NCI-H128 (cell line): ENCODE measurements around the gene TJP2.

Experiments used
- DNase-seq: peaks from one replicate; lab custom pipeline; 2025; ENCODE audit not compliant: unreplicated experiment; lab: John Stamatoyannopoulos, UW

The TJP2 gene

GRCh38 chr9:69190086-69190862 lies 16.2 kb downstream of the TJP2 start:
- no peak for DNase-seq

- DNase-seq: no peak
These were observed 16.7 kb downstream of the TJP2 start for GRCh38 chr9:69190863-69191181.

GRCh38 chr9:69191231-69191630 lies 17.2 kb downstream of the TJP2 start:
- no peak for DNase-seq

- DNase-seq: no peak
These were observed 18.1 kb downstream of the TJP2 start for GRCh38 chr9:69192214-69192613.

GRCh38 chr9:69193685-69194032 lies 19.6 kb downstream of the TJP2 start:
- peak; percentile 13 for DNase-seq

GRCh38 chr9:69194702-69195418 lies 20.8 kb downstream of the TJP2 start:
- DNase-seq: no peak

GRCh38 chr9:69195668-69196067 lies 21.6 kb downstream of the TJP2 start:
- DNase-seq: no peak

- DNase-seq: no peak
These were observed 23.6 kb downstream of the TJP2 start for GRCh38 chr9:69197687-69198086.

GRCh38 chr9:69198521-69199220 lies 24.6 kb downstream of the TJP2 start:
- no peak for DNase-seq

GRCh38 chr9:69199769-69200470 lies 25.8 kb downstream of the TJP2 start:
- no peak for DNase-seq

GRCh38 chr9:69202556-69202955 lies 28.5 kb downstream of the TJP2 start:
- DNase-seq: no peak

- DNase-seq: no peak
These were observed 30.2 kb downstream of the TJP2 start for GRCh38 chr9:69204326-69204725.

GRCh38 chr9:69204849-69205248 lies 30.8 kb downstream of the TJP2 start:
- no peak for DNase-seq

- no peak for DNase-seq
These were observed 32.0 kb downstream of the TJP2 start for GRCh38 chr9:69206047-69206446.

- no peak for DNase-seq
These were observed 33.4 kb downstream of the TJP2 start for GRCh38 chr9:69207503-69207902.

GRCh38 chr9:69211424-69212036 lies 37.5 kb downstream of the TJP2 start:
- no peak for DNase-seq

- no peak for DNase-seq
These were observed 39.6 kb downstream of the TJP2 start for GRCh38 chr9:69213647-69214046.

- no peak for DNase-seq
These were observed 40.9 kb downstream of the TJP2 start for GRCh38 chr9:69214939-69215338.

GRCh38 chr9:69215774-69216485 lies 41.9 kb downstream of the TJP2 start:
- DNase-seq: no peak

- DNase-seq: no peak
These were observed 44.1 kb downstream of the TJP2 start for GRCh38 chr9:69218166-69218565.

GRCh38 chr9:69221036-69221435 lies 47.0 kb downstream of the TJP2 start:
- DNase-seq: no peak
